Pancreas (tissue), 10 donors: Measurements from ENCODE around the gene BCOR. TPM values are rescaled to one million over a fixed set of nuclear protein-coding genes. Genes with fewer than 3 reads are reported as not detected.

ENCODE experiments used
- ATAC-seq, 4 donors: fragments of 200-7000 bp; cut with Tn5 transposase; one replicate each; pipeline versions ENCODE4 v1.8.0 to v1.9.1; 2020; ENCODE audit warnings: mild to moderate bottlenecking in 4 of 4, moderate library complexity in 4 of 4
- DNase-seq, 6 donors: peaks; one replicate each; pipeline ENCODE4 v3.0.0-alpha.2; 2020
- FAIRE-seq: peaks from 2 replicates; lab custom pipeline; 2012; peaks lifted over from hg19 to GRCh38; lab: Jason Lieb, UNC
- H3K27ac ChIP-seq, 4 donors: fragments of 200-600 bp; sonication (generic); 1 replicate in 3 of 4; 2 replicates in 1 of 4; pipeline versions ENCODE4 v1.5.0 to v1.8.0; 2020
- H3K27me3 ChIP-seq, 4 donors: fragments of 200-600 bp; one replicate each; pipeline ENCODE4 v1.8.0; 2021
- H3K36me3 ChIP-seq, 3 donors: fragments of 200-600 bp; sonication (generic) in 1 of 3; one replicate each; pipeline versions ENCODE4 v1.5.0 to v1.8.0; 2020 to 2021
- H3K4me1 ChIP-seq, 3 donors: fragments of 200-600 bp; one replicate each; pipeline ENCODE4 v1.8.0; 2021
- H3K4me3 ChIP-seq, 4 donors: fragments of 200-600 bp; sonication (generic) in 2 of 4; one replicate each; pipeline versions ENCODE4 v1.5.0 to v1.8.0; 2020 to 2021
- H3K9me3 ChIP-seq, 4 donors: fragments of 200-600 bp; one replicate each; pipeline ENCODE4 v1.8.0; 2021
- WGBS, 2 donors: extraction: QIAGEN DNeasy Blood & Tissue Kit; methylation state at CpG; one replicate each; pipeline ENCODE4 v1.1.7; 2013; 5-methylcytosine and 5-hydroxymethylcytosine counted together
- intact Hi-C, 3 donors: fragments of 100-400 bp; cut with DNase I; formaldehyde crosslinking; loops; one replicate each; pipeline versions ENCODE4 v1.11.1 to v1.14.2; 2022
- polyA plus RNA-seq, 2 donors: library from polyadenylated mRNA; stranded (reverse); fragments of 200-250 nt; gene quantifications; one replicate each; pipeline ENCODE4 v1.2.3, GENCODE V29; 2013
- total RNA-seq, 6 donors: library from RNA; stranded (reverse); fragmentation: NEBNext Ultra II Directional in 4 of 6; extraction: Animal tissue kit (Norgen Biotek cat#: 25700) in 4 of 6; gene quantifications; one replicate each; pipeline versions ENCODE4 v1.2.1 to v1.2.4, GENCODE V29; 2021 to 2023
- TF ChIP-seq, protein P1 (sequence below), 4 donors: fragments of 200-600 bp; sonication (generic) in 3 of 4; IDR thresholded peaks; one replicate each; pipeline versions ENCODE4 v1.5.0 to v1.8.0; 2021; ENCODE audit warnings: antibody characterized with exemption in 4 of 4
- donor health status: healthy with polysubstance abuse.
- donor health status: DM: no; HTN: no; CAD: no; lungs with moderate emphysema.
- donor health status: DM: no; HTN: no; CAD: no.
- donor health status: control.
- donor health status: control.
- donor health status: Bipolar disorder and iron deficiency.
- donor health status: DM: yes; HTN: yes; CAD: no.
- donor health status: DM: no; HTN: no; CAD: no.
- donor health status: DM: no; HTN: no; CAD: no.
- donor health status: DM: yes; HTN: yes; CAD: no.

Gene BCOR
- total and polyA plus RNA-seq, 8 donors = 6.3 to 18.4 (median 13.0) TPM

GRCh38 chrX:40040686-40041461 lies 56.9 kb downstream of the BCOR start:
- no peak overlapping the region for H3K27ac ChIP-seq
- no peak for ATAC-seq
- no peaks in the 10 kb centered on the region for H3K4me1 ChIP-seq
- no peaks in the 10 kb centered on the region for H3K9me3 ChIP-seq
- peaks cover 0 to 4% (median 0%) of the 10 kb centered on the region in 4 donors for H3K27me3 ChIP-seq
- no peak overlapping the region for H3K4me3 ChIP-seq
- intact Hi-C loops = no loop called here
- DNase-seq = no peak
- TF ChIP-seq, protein P1, sequence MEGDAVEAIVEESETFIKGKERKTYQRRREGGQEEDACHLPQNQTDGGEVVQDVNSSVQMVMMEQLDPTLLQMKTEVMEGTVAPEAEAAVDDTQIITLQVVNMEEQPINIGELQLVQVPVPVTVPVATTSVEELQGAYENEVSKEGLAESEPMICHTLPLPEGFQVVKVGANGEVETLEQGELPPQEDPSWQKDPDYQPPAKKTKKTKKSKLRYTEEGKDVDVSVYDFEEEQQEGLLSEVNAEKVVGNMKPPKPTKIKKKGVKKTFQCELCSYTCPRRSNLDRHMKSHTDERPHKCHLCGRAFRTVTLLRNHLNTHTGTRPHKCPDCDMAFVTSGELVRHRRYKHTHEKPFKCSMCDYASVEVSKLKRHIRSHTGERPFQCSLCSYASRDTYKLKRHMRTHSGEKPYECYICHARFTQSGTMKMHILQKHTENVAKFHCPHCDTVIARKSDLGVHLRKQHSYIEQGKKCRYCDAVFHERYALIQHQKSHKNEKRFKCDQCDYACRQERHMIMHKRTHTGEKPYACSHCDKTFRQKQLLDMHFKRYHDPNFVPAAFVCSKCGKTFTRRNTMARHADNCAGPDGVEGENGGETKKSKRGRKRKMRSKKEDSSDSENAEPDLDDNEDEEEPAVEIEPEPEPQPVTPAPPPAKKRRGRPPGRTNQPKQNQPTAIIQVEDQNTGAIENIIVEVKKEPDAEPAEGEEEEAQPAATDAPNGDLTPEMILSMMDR (IDR thresholded peaks at IDR 0.05) = no peak
- H3K36me3 ChIP-seq = no peaks in the 10 kb centered on the region
- WGBS, 2 donors = 47 to 58% methylated on average over 4 of the region's 4 CpGs
- no peak for FAIRE-seq

DNA sequence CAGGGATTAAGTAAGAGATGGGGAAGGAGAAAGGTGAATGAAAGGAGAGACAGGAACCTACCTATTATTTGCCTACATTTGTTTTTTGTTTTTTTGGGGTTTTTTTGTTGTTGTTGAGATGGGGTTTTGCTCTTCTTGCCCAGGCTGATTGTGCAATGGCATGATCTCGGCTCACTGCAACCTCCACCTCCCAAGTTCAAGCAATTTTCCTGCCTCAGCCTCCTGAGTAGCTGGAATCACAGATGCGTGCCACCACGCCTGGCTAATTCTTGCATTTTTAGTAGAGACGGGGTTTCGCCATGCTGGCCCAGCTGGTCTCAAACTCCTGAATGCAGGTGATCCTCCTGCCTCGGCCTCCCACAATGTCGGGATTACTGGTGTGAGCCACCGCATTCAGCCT lies 57.9 kb downstream of the BCOR start:
- FAIRE-seq (no peak), ATAC-seq (no peak), DNase-seq (no peak)
- Histone ChIP-seq H3K27me3 (peaks cover 0 to 4% (median 0%) of the 10 kb centered on the region in 4 donors), H3K36me3 (no peaks in the 10 kb centered on the region), H3K27ac (no peak overlapping the region), H3K9me3 (no peaks in the 10 kb centered on the region), H3K4me3 (no peak overlapping the region), H3K4me1 (no peaks in the 10 kb centered on the region)
- intact Hi-C loops = no loop called here
- 82 to 96% methylated on average over 8 of the region's 8 CpGs for WGBS, 2 donors
- TF ChIP-seq, protein P1 (IDR thresholded peaks at IDR 0.05) = no peak

DNA sequence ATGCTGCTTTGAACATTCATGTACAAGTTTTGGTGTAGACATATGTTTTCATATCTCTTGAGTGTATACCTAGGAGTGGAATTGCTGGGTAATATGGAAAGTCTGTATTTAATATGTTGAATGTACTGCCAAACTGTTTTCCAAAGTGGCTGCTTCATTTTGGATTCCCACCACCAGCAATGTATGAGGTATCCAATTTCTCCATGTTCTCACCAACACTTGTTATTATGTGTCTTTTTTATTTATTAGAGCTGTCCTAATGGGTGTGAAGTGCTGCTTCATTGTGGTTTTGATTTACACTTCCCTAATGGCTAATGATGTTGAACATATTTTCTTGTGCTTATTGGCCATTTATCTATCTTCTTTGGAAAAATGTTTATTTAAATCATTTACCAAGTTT lies 60.4 kb downstream of the BCOR start:
- Histone ChIP-seq H3K4me1 (no peaks in the 10 kb centered on the region), H3K27me3 (peaks cover 0 to 4% (median 0%) of the 10 kb centered on the region in 4 donors), H3K4me3 (no peak overlapping the region), H3K9me3 (no peaks in the 10 kb centered on the region), H3K27ac (no peak overlapping the region), H3K36me3 (no peaks in the 10 kb centered on the region)
- intact Hi-C loops = no loop called here
- TF ChIP-seq, protein P1 (IDR thresholded peaks at IDR 0.05) = no peak
- FAIRE-seq (no peak), DNase-seq (no peak), ATAC-seq (no peak)

DNA sequence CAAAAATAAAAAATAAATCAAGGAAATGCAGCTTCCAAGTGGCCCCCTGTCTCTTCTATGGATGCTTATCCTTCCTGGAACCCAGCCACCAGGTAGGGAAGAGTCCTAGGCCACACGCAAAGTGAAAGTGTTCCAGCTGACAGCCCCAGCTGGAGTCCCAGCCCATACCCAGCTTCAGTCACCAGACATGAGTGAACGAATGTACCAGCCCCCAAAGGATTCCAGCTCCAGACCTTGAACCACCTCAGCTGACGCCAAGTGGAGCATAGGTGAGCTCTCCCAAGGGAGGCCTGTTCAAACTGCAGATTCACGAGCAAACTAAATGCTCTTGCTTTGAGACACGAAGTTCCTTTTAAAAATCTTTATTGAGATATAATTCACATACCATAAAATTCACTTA lies 62.0 kb downstream of the BCOR start:
- intact Hi-C loops = no loop called here
- 67 to 84% methylated on average over 5 of the region's 5 CpGs for WGBS, 2 donors
- TF ChIP-seq, protein P1 (IDR thresholded peaks at IDR 0.05) = no peak
- Histone ChIP-seq H3K27me3 (peaks cover 0 to 4% (median 0%) of the 10 kb centered on the region in 4 donors), H3K36me3 (no peaks in the 10 kb centered on the region), H3K4me3 (no peak overlapping the region), H3K4me1 (no peaks in the 10 kb centered on the region), H3K27ac (no peak overlapping the region), H3K9me3 (no peaks in the 10 kb centered on the region)
- no peak for DNase-seq
- no peak for ATAC-seq
- no peak for FAIRE-seq

DNA sequence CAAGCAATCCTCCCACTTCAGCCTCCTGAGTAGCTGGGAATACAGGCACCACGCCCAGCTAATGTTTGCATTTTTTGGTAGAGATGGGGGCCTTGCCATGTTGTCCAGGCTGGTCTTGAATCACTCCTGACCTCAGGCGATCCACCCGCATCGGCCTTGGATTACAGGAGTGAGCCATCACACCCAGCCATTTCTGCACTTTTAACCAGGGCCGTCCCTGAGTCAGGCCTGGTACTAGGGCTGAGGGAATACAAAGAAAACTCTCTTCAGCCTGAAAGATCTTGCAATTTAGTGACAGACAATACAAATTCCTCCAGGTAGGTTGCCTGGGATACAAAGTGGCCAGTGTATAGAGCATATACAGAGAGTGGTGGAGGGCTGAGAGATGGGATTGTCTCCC lies 65.8 kb downstream of the BCOR start:
- intact Hi-C loops = no loop called here
- Histone ChIP-seq H3K27ac (no peak overlapping the region), H3K36me3 (no peaks in the 10 kb centered on the region), H3K4me1 (no peaks in the 10 kb centered on the region), H3K27me3 (peaks cover 0 to 4% (median 0%) of the 10 kb centered on the region in 4 donors), H3K4me3 (no peak overlapping the region), H3K9me3 (no peaks in the 10 kb centered on the region)
- FAIRE-seq = no peak
- WGBS, 2 donors = 84 to 96% methylated on average over 5 of the region's 5 CpGs
- TF ChIP-seq, protein P1 (IDR thresholded peaks at IDR 0.05) = no peak
- no peak for DNase-seq
- ATAC-seq = no peak
